Caco-2 (cell line): ENCODE measurements around the gene ERFE. TPM values are rescaled to one million over a fixed set of nuclear protein-coding genes. Genes with fewer than 3 reads are reported as not detected.

ENCODE experiments used
- BruUV-seq: library from RNA; stranded (reverse); fragments of 400-500 nt; replicated peaks from 2 replicates; lab custom pipeline; 2021; lab: Mats Ljungman, UMichigan
- CTCF ChIA-PET: fragments of 300-600 bp; sonication (Branson Sonifier 250); formaldehyde crosslinking; loops from one replicate; lab custom pipeline; 2022; ENCODE audit warnings: antibody characterized with exemption; lab: Charles Lee
- POLR2A ChIA-PET: fragments of 300-600 bp; sonication (Branson Sonifier 250); formaldehyde crosslinking; loops from one replicate; lab custom pipeline; 2022; ENCODE audit warnings: antibody characterized with exemption; lab: Charles Lee
- DNase-seq, 2 experiments: peaks; one replicate each; pipeline versions ENCODE4 v3.0.0 to v3.0.0-alpha.2; 2020 to 2022
- H3K27me3 ChIP-seq: replicated peaks from 2 replicates; pipeline ENCODE4 v1.6.0; 2011; ENCODE audit warnings: low read length; ENCODE audit not compliant: control insufficient read depth, insufficient read depth
- H3K36me3 ChIP-seq: 2 replicates; pipeline ENCODE4 v1.5.1; 2011; ENCODE audit warnings: low read length; ENCODE audit not compliant: control insufficient read depth, insufficient read depth
- H3K4me1 ChIP-seq: fragments of 250-450 bp; sonication (Bioruptor Pico); 2 replicates; pipeline ENCODE4 v1.5.1; 2020; ENCODE audit warnings: mild to moderate bottlenecking
- H3K4me3 ChIP-seq: 2 replicates; pipeline ENCODE4 v1.5.1; 2011; ENCODE audit warnings: low read depth, mild to moderate bottlenecking, control low read depth, low read length
- H3K9me3 ChIP-seq: fragments of 250-450 bp; sonication (Bioruptor Pico); 2 replicates; pipeline ENCODE4 v1.5.1; 2020; ENCODE audit warnings: mild to moderate bottlenecking, moderate library complexity
- H3K27ac Mint-ChIP-seq: one replicate; pipeline ENCODE4 v1.8.0; 2022; ENCODE audit warnings: mixed read lengths; ENCODE audit not compliant: unreplicated experiment
- H3K27me3 Mint-ChIP-seq: one replicate; pipeline ENCODE4 v1.8.0; 2022; ENCODE audit warnings: mixed read lengths; ENCODE audit not compliant: insufficient read depth, unreplicated experiment
- H3K36me3 Mint-ChIP-seq: one replicate; pipeline ENCODE4 v1.8.0; 2022; ENCODE audit warnings: mild to moderate bottlenecking, mixed read lengths; ENCODE audit not compliant: insufficient read depth, unreplicated experiment
- H3K4me1 Mint-ChIP-seq: one replicate; pipeline ENCODE4 v1.8.0; 2022; ENCODE audit warnings: low read depth, mixed read lengths; ENCODE audit not compliant: unreplicated experiment
- H3K4me3 Mint-ChIP-seq: one replicate; pipeline ENCODE4 v1.8.0; 2022; ENCODE audit warnings: mild to moderate bottlenecking, moderate library complexity, mixed read lengths; ENCODE audit not compliant: unreplicated experiment
- H3K9me3 Mint-ChIP-seq: one replicate; pipeline ENCODE4 v1.8.0; 2022; ENCODE audit warnings: mixed read lengths; ENCODE audit not compliant: unreplicated experiment
- intact Hi-C: fragments of 100-400 bp; cut with micrococcal nuclease; formaldehyde crosslinking; loops from one replicate; pipeline ENCODE4 v1.10.0; 2022; ENCODE audit not compliant: unreplicated experiment
- total RNA-seq: library from RNA; stranded (reverse); gene quantifications from 2 replicates; pipeline ENCODE4 v1.2.3, GENCODE V29; 2022
- TF ChIP-seq, protein P1 (sequence below), 2 experiments: fragments of 200-600 bp in 1 of 2; IDR thresholded peaks; 1 replicate in 1 of 2; 2 replicates in 1 of 2; pipeline versions ENCODE4 v1.5.1 to v1.8.0; 2011 to 2022; ENCODE audit warnings: antibody characterized with exemption in 1 of 2, control low read depth in 1 of 2, inconsistent platforms in 1 of 2, low read depth in 1 of 2, low read length in 1 of 2, mild to moderate bottlenecking in 1 of 2, moderate library complexity in 1 of 2; ENCODE audit not compliant: insufficient read depth in 1 of 2, severe bottlenecking in 1 of 2, unreplicated experiment in 1 of 2

Gene ERFE
- total RNA-seq, 1 experiment from 2014 or later = 1.4 TPM

DNA sequence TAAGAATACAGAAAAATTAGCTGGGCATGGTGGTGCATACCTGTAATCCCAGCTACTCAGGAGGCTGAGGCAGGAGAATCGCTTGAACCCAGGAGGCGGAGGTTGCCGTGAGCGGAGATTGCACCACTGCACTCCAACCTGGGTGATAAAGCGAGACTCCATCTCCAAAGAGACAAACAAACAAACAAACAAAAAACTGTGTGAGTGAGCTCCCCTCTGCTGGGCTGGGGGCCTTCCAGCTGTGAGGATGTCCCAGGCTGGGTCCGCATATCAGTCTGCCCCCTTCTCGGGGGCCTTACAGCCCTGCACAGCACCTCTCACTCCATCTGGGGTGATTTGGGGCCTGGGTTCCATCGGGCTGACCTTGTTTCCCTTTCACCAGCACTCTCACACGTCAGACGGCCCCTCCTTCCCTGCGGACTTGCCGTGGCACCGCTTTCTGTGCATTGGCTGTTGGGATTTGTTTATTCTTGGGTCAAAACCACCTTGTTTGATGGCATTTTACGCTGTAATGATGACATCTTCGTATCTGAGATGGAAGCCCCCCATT is 23.1 kb upstream of the ERFE start:
- intact Hi-C loops = no loop called here
- no peaks in the 10 kb centered on the region for H3K9me3 ChIP-seq
- no peaks in the 10 kb centered on the region for H3K4me1 Mint-ChIP-seq
- no peak overlapping the region for H3K4me3 Mint-ChIP-seq
- no peaks in the 10 kb centered on the region for H3K36me3 Mint-ChIP-seq
- ChIA-PET POLR2A (no interaction called here), CTCF (no interaction called here)
- no peaks in the 10 kb centered on the region for H3K27me3 Mint-ChIP-seq
- H3K27me3 ChIP-seq = no peaks in the 10 kb centered on the region
- H3K9me3 Mint-ChIP-seq = no peaks in the 10 kb centered on the region
- no peak overlapping the region for H3K4me3 ChIP-seq
- DNase-seq = no peak
- TF ChIP-seq, protein P1, sequence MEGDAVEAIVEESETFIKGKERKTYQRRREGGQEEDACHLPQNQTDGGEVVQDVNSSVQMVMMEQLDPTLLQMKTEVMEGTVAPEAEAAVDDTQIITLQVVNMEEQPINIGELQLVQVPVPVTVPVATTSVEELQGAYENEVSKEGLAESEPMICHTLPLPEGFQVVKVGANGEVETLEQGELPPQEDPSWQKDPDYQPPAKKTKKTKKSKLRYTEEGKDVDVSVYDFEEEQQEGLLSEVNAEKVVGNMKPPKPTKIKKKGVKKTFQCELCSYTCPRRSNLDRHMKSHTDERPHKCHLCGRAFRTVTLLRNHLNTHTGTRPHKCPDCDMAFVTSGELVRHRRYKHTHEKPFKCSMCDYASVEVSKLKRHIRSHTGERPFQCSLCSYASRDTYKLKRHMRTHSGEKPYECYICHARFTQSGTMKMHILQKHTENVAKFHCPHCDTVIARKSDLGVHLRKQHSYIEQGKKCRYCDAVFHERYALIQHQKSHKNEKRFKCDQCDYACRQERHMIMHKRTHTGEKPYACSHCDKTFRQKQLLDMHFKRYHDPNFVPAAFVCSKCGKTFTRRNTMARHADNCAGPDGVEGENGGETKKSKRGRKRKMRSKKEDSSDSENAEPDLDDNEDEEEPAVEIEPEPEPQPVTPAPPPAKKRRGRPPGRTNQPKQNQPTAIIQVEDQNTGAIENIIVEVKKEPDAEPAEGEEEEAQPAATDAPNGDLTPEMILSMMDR (IDR thresholded peaks at IDR 0.05; ENCODE audit: insufficient read depth in 1 of 2, low read depth in 1 of 2, low read length in 1 of 2, severe bottlenecking in 1 of 2, unreplicated experiment in 1 of 2) = no peak
- H3K27ac Mint-ChIP-seq = no peak overlapping the region
- BruUV-seq = no TSS peak
- H3K4me1 ChIP-seq = no peaks in the 10 kb centered on the region
- no peaks in the 10 kb centered on the region for H3K36me3 ChIP-seq

DNA sequence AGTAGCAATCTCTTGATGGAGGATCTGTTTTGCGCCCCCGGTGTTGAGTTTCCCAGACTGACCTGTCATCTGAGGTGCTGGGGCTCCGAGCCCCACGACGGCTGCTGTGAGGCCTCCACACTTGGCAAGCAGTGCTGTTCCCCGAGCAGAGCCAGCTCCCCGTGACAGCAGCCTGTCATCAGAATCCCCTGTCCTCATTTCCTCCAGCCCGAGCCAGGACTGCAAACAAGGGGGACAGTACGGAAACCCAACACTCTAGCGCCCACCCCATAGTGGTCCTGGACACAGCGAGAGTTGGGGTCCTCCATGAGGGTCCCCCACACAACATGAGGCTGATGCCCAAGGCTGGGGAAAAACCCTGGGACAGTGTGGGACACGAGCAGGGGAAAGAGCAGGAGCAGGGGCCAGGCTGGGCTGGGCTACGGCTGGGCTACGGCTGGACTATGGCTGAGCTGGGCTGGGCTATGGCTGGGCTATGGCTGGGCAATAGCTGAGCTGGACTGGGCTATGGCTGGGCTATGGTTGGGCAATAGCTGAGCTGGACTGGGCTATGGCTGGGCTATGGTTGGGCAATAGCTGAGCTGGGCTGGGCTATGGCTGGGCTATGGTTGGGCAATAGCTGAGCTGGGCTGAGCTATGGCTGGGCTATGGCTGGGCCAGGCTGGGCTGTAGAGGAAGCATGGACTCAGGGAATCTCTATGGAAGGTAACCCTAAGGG is 21.8 kb upstream of the ERFE start:
- TF ChIP-seq, protein P1 (IDR thresholded peaks at IDR 0.05; ENCODE audit: insufficient read depth in 1 of 2, low read depth in 1 of 2, low read length in 1 of 2, severe bottlenecking in 1 of 2, unreplicated experiment in 1 of 2) = no peak
- Mint-ChIP-seq H3K4me3 (no peak overlapping the region), H3K9me3 (no peaks in the 10 kb centered on the region), H3K27ac (no peak overlapping the region), H3K4me1 (no peaks in the 10 kb centered on the region), H3K27me3 (no peaks in the 10 kb centered on the region), H3K36me3 (no peaks in the 10 kb centered on the region)
- ChIA-PET POLR2A (no interaction called here), CTCF (interaction anchor here (0.6 kb wide), 1 partner anchor 11 kb away, joined by 5 read pairs; no protein-coding TSS in a partner anchor)
- BruUV-seq = no TSS peak
- intact Hi-C loops = no loop called here
- no peaks in the 10 kb centered on the region for H3K4me1 ChIP-seq
- no peak overlapping the region for H3K4me3 ChIP-seq
- no peaks in the 10 kb centered on the region for H3K27me3 ChIP-seq
- no peaks in the 10 kb centered on the region for H3K36me3 ChIP-seq
- peak in 1 of 2 experiments; percentile 41 for DNase-seq
- H3K9me3 ChIP-seq = no peaks in the 10 kb centered on the region

DNA sequence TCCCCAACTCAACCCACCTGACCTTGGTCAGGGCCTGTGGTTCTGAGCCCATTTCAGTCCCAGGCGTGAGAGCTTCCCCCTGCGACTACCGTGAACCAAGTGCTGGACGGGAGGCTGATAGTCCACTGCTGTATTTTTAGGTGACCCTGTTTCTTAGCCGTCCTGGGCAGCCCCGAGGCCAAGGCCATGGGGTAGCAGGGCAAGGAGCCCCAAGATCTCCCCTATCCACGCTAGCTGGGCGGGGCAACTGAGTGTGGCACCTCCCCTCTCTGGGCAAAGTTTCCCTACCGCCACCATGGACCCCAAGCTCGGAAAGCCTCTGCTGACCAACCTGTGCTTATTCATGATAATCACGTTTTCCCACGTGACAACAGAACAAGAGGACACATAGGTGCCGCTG is 20.9 kb upstream of the ERFE start:
- H3K9me3 ChIP-seq = no peaks in the 10 kb centered on the region
- no peaks in the 10 kb centered on the region for H3K27me3 Mint-ChIP-seq
- no peak overlapping the region for H3K4me3 ChIP-seq
- ChIA-PET CTCF (no interaction called here), POLR2A (no interaction called here)
- H3K9me3 Mint-ChIP-seq = no peaks in the 10 kb centered on the region
- DNase-seq = no peak
- no peak overlapping the region for H3K4me3 Mint-ChIP-seq
- no peaks in the 10 kb centered on the region for H3K4me1 ChIP-seq
- H3K36me3 ChIP-seq = no peaks in the 10 kb centered on the region
- no TSS peak for BruUV-seq
- TF ChIP-seq, protein P1 (IDR thresholded peaks at IDR 0.05; ENCODE audit: insufficient read depth in 1 of 2, low read depth in 1 of 2, low read length in 1 of 2, severe bottlenecking in 1 of 2, unreplicated experiment in 1 of 2) = no peak
- H3K27me3 ChIP-seq = no peaks in the 10 kb centered on the region
- no peaks in the 10 kb centered on the region for H3K4me1 Mint-ChIP-seq
- intact Hi-C loops = no loop called here
- no peak overlapping the region for H3K27ac Mint-ChIP-seq
- no peaks in the 10 kb centered on the region for H3K36me3 Mint-ChIP-seq
